ENCODE data around the gene ZNF70. TPM values are rescaled to one million over a fixed set of nuclear protein-coding genes. Genes with fewer than 3 reads are reported as not detected.
"Not testable (repeated sequence)": the region's sequence is repeated elsewhere in the genome, so short reads cannot be mapped to it uniquely, and the experiment has no call there.

The ZNF70 gene
- total RNA-seq, 2 experiments from 2014 or later: 2.9 to 3.0 TPM

DNA sequence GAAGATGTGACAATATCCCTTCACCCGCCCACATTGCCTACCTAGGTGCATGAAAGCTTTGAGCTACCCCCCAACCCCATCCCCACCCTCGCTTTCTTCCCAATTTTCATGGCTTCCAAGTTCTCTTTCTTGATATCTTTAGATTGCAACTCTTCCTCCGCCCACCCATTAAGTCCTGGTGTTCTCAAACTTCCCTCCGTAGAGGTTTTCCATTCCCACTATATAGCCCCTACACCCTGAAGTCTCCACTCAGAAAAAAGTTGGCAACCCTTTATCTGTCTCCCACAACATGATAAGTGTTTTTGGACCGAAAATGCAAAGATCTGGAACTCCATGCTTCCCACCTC, 572 bp downstream of the ZNF70 start:
- H3K27me3 Mint-ChIP-seq: no peaks in the 10 kb centered on the region
- DNase-seq (no peak), ATAC-seq (no peak)
- H3K4me1 Mint-ChIP-seq: peaks cover 21% of the 10 kb centered on the region
- peaks cover 4% of the 10 kb centered on the region for H3K36me3 Mint-ChIP-seq
- CTCF ChIA-PET: interaction anchor here (0.8 to 2.0 kb wide), 4 partner anchors 10 to 36 kb away, joined by 3 to 7 read pairs (median 6); no protein-coding TSS in a partner anchor
- no peaks in the 10 kb centered on the region for H3K9me3 Mint-ChIP-seq (ENCODE audit: low read depth)
- peak overlapping the region; percentile 73 for H3K27ac Mint-ChIP-seq
- peak overlapping the region; percentile 77 for H3K4me3 Mint-ChIP-seq

- H3K27ac Mint-ChIP-seq: no peak overlapping the region
- ATAC-seq: no peak
Measured at GRCh38 chr22:23749841-23750301, 1.0 kb downstream of the ZNF70 start.

GRCh38 chr22:23745791-23746190, 5.1 kb downstream of the ZNF70 start:
- H3K9me3 Mint-ChIP-seq (ENCODE audit: low read depth): peaks cover 3% of the 10 kb centered on the region
- peaks cover 24% of the 10 kb centered on the region for H3K36me3 Mint-ChIP-seq
- DNase-seq (no peak), ATAC-seq (no peak)
- CTCF ChIA-PET: interaction anchor here (0.7 to 1.3 kb wide), 2 partner anchors 32 to 111 kb away, joined by 3 to 4 read pairs; partner anchors contain the start of gene SLC2A11
- H3K4me3 Mint-ChIP-seq: no peak overlapping the region
- H3K27ac Mint-ChIP-seq: no peak overlapping the region
- H3K27me3 Mint-ChIP-seq: no peaks in the 10 kb centered on the region
- H3K4me1 Mint-ChIP-seq: peaks cover 15% of the 10 kb centered on the region

More at GRCh38 chr22:23749841-23750301, 1.0 kb downstream of the ZNF70 start:
- peaks cover 3% of the 10 kb centered on the region for H3K9me3 Mint-ChIP-seq (ENCODE audit: low read depth)
- peaks cover 9% of the 10 kb centered on the region for H3K36me3 Mint-ChIP-seq
- H3K27me3 Mint-ChIP-seq: no peaks in the 10 kb centered on the region
- H3K4me3 Mint-ChIP-seq: peak overlapping the region; percentile 77
- DNase-seq: no peak
- H3K4me1 Mint-ChIP-seq: peaks cover 21% of the 10 kb centered on the region
- CTCF ChIA-PET: interaction anchor here (0.6 to 2.0 kb wide), 5 partner anchors 12 to 738 kb away, joined by 3 to 7 read pairs (median 4); partner anchors contain the start of gene CHCHD10

DNA sequence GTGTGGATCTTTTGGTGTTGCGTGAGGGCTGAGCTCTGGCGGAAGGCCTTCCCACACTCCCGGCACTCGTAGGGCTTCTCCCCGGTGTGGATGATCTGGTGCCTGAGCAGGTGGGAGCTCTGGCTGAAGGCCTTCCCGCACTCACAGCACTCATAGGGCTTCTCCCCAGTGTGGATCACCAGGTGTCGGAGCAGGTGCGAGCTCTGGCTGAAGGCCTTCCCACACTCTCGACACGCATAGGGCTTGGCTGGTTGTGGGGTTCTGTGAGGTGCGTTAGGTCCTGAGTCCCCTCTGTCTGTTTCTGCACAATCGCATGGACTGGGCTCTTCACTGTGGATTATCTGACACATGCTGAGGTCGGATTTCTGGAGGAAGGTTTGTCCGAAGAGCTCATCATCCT, 6.4 kb downstream of the ZNF70 start:
- Mint-ChIP-seq H3K9me3 (ENCODE audit: low read depth) (peaks cover 3% of the 10 kb centered on the region), H3K4me1 (peaks cover 3% of the 10 kb centered on the region), H3K27ac (no peak overlapping the region), H3K36me3 (peaks cover 24% of the 10 kb centered on the region), H3K27me3 (no peaks in the 10 kb centered on the region), H3K4me3 (no peak overlapping the region)
- CTCF ChIA-PET: interaction anchor here (0.7 to 1.0 kb wide), 3 partner anchors 9 to 17 kb away, joined by 3 to 6 read pairs (median 4); no protein-coding TSS in a partner anchor
- no peak for ATAC-seq
- no peak for DNase-seq

- CTCF ChIA-PET: interaction anchor here (0.7 to 1.2 kb wide), 4 partner anchors 8 to 23 kb away, joined by 3 to 6 read pairs (median 4); no protein-coding TSS in a partner anchor
- peaks cover 24% of the 10 kb centered on the region for H3K36me3 Mint-ChIP-seq
- peaks cover 3% of the 10 kb centered on the region for H3K4me1 Mint-ChIP-seq
- H3K9me3 Mint-ChIP-seq (ENCODE audit: low read depth): peaks cover 3% of the 10 kb centered on the region
- no peaks in the 10 kb centered on the region for H3K27me3 Mint-ChIP-seq
- no peak for ATAC-seq
- no peak overlapping the region for H3K4me3 Mint-ChIP-seq
- H3K27ac Mint-ChIP-seq: no peak overlapping the region
- DNase-seq: no peak
Measured at GRCh38 chr22:23744001-23744400, 6.9 kb downstream of the ZNF70 start.

DNA sequence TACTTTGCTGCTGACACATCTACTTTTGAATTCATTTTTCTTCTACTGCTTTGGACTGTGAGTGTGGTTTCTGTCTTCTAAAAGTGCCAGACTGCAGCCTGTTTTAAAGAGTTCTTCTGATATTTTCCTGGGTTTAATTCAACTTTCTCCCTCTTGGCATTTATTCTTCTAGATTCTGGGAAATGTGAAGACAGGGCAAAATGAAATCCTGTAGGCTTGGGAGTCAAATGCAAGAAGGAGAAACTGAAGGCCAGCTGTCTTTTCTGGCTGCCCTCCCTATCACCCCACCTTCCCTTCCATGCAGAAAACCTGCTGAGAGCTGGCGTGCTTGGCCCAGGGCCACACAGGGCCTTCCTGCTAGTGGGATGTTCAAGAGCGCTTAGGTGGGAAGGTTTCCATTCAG, 7.6 kb downstream of the ZNF70 start:
- H3K4me3 Mint-ChIP-seq: no peak overlapping the region
- H3K27me3 Mint-ChIP-seq: no peaks in the 10 kb centered on the region
- no peak for DNase-seq
- peaks cover 4% of the 10 kb centered on the region for H3K4me1 Mint-ChIP-seq
- ATAC-seq: no peak
- H3K27ac Mint-ChIP-seq: no peak overlapping the region
- peaks cover 3% of the 10 kb centered on the region for H3K9me3 Mint-ChIP-seq (ENCODE audit: low read depth)
- CTCF ChIA-PET: interaction anchor here (1.0 to 1.2 kb wide), 2 partner anchors 16 to 24 kb away, joined by 3 read pairs; no protein-coding TSS in a partner anchor
- H3K36me3 Mint-ChIP-seq: peaks cover 24% of the 10 kb centered on the region

DNA sequence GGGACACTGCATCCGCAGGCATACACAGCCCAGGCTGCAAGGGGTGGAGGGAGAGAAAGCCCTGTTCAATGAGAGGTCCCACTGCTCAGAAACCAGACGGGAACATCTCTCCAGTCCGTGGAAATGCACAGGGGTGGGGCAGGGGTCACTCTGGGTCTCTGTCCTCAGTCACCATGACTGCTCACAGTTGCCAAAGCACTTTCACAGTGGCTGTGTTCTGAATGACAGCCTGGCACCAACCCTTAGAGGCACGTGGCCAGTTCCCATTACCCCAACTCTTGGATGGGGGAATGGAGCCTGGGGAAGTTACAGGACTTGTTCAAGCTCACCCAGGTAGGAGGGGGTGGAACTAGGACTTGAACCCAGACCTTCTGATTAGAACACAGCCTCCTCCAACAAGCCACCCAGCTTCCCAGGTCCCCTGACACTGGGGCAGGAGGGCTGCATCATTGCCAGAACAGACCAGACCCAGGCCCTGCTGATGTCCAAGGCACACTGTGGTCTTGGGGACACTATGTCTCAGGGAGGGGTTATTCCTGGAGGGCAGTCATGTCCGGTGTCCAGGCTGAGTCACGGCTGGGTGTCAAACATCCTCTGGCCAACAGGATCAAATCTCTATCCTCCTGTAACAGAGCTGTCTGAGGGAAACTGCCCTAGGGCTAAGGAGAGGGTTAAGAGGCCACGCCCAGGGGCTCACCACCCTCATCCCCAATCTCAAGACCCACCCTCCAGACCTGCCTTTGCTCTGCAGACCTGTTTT, 8.2 kb downstream of the ZNF70 start:
- peaks cover 24% of the 10 kb centered on the region for H3K36me3 Mint-ChIP-seq
- no peak for DNase-seq
- CTCF ChIA-PET: interaction anchor here (1.2 kb wide), 1 partner anchor 24 kb away, joined by 3 read pairs; no protein-coding TSS in a partner anchor
- no peaks in the 10 kb centered on the region for H3K27me3 Mint-ChIP-seq
- no peak for ATAC-seq
- H3K9me3 Mint-ChIP-seq (ENCODE audit: low read depth): peaks cover 3% of the 10 kb centered on the region
- H3K27ac Mint-ChIP-seq: no peak overlapping the region
- H3K4me1 Mint-ChIP-seq: peaks cover 4% of the 10 kb centered on the region
- no peak overlapping the region for H3K4me3 Mint-ChIP-seq

- no peak for ATAC-seq
- H3K36me3 Mint-ChIP-seq: no peaks in the 10 kb centered on the region
- peaks cover 1% of the 10 kb centered on the region for H3K4me1 Mint-ChIP-seq
- H3K9me3 Mint-ChIP-seq (ENCODE audit: low read depth): no peaks in the 10 kb centered on the region
- no peak overlapping the region for H3K4me3 Mint-ChIP-seq
- CTCF ChIA-PET: interaction anchor here (1.5 to 1.9 kb wide), 2 partner anchors 12 to 37 kb away, joined by 4 to 7 read pairs; partner anchors contain the start of gene ZNF70
- no peaks in the 10 kb centered on the region for H3K27me3 Mint-ChIP-seq
- no peak overlapping the region for H3K27ac Mint-ChIP-seq
- no peak for DNase-seq
Measured at GRCh38 chr22:23737696-23738095, 13.2 kb downstream of the ZNF70 start.

DNA sequence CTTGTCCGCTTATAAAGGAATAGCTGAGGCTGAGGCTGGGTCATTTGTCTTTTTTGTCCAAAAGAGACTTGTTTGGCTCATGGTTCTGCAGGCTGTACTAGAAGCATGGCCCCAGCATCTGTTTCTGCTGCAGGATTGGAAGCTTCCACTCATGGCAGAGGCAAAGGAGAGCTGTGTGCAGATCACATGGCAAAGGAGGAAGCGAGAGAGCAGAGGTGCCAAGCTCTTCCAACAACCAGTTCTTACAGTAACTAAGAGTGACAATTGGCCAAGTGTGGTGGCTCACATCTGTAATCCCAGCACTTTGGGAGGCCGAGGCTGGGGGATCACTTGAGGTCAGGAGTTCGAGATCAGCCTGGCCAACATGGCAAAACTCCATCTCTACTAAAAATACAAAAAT, 22.8 kb downstream of the ZNF70 start:
- H3K4me1 Mint-ChIP-seq; CTCF ChIA-PET; H3K36me3 Mint-ChIP-seq; H3K9me3 Mint-ChIP-seq (ENCODE audit: low read depth); H3K4me3 Mint-ChIP-seq; ATAC-seq; DNase-seq; H3K27ac Mint-ChIP-seq: not testable (repeated sequence)
- H3K27me3 Mint-ChIP-seq: peaks cover 12% of the 10 kb centered on the region

DNA sequence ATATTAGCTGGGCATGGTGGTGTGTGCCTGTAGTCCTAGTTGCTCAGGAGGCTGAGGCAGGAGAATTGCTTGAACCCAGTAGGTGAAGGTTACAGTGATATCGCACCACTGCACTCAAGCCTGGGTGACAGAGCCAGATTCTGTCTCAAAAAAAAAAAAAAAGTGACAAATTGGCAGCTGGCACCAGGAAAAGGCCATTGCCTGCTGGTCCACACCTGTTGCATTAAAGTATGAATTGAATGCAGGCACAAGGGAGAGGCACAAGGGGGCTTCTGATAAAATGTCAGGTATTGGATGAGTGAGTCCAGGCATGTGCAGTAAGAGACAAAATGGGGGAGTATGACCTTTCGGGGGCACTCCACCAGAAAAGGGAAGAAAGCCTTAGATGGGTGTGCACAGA, 28.2 kb downstream of the ZNF70 start:
- Mint-ChIP-seq H3K9me3 (ENCODE audit: low read depth) (no peaks in the 10 kb centered on the region), H3K4me3 (no peak overlapping the region), H3K27me3 (peaks cover 8% of the 10 kb centered on the region), H3K4me1 (no peaks in the 10 kb centered on the region), H3K27ac (no peak overlapping the region), H3K36me3 (no peaks in the 10 kb centered on the region)
- CTCF ChIA-PET: interaction anchor here (0.7 kb wide), 1 partner anchor 112 kb away, joined by 3 read pairs; no protein-coding TSS in a partner anchor
- DNase-seq: no peak
- ATAC-seq: no peak

- Mint-ChIP-seq H3K27ac (no peak overlapping the region), H3K4me1 (peaks cover 4% of the 10 kb centered on the region), H3K36me3 (no peaks in the 10 kb centered on the region), H3K4me3 (no peak overlapping the region), H3K9me3 (ENCODE audit: low read depth) (no peaks in the 10 kb centered on the region), H3K27me3 (peaks cover 8% of the 10 kb centered on the region)
- DNase-seq: no peak
- CTCF ChIA-PET: interaction anchor here (0.9 kb wide), 1 partner anchor 26 kb away, joined by 3 read pairs; no protein-coding TSS in a partner anchor
- no peak for ATAC-seq
Measured at GRCh38 chr22:23722160-23722559, 28.8 kb downstream of the ZNF70 start.

DNA sequence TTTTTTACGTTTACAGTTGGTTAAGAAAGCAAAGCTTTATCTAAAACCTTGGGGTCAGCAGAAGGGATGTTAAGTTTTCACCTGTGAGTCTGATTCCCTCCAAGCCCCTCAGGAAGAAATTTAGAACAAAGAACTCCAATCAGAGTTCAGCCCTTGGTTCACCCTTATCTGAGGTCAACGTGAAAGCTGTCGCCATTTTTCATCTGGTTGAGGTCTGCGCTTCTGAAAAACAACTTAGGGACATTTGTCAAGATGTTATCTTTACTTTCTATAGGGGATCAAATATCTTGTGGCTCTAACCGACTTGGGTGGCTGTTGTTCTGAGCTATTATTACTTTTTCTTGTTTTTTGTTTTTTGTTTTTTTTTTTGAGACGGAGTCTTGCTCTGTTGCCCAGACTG, 30.1 kb downstream of the ZNF70 start:
- CTCF ChIA-PET: no interaction called here
- ATAC-seq (no peak), DNase-seq (no peak)
- Mint-ChIP-seq H3K27ac (no peak overlapping the region), H3K4me3 (no peak overlapping the region), H3K9me3 (ENCODE audit: low read depth) (no peaks in the 10 kb centered on the region), H3K36me3 (no peaks in the 10 kb centered on the region), H3K4me1 (peaks cover 9% of the 10 kb centered on the region), H3K27me3 (peaks cover 8% of the 10 kb centered on the region)

DNA sequence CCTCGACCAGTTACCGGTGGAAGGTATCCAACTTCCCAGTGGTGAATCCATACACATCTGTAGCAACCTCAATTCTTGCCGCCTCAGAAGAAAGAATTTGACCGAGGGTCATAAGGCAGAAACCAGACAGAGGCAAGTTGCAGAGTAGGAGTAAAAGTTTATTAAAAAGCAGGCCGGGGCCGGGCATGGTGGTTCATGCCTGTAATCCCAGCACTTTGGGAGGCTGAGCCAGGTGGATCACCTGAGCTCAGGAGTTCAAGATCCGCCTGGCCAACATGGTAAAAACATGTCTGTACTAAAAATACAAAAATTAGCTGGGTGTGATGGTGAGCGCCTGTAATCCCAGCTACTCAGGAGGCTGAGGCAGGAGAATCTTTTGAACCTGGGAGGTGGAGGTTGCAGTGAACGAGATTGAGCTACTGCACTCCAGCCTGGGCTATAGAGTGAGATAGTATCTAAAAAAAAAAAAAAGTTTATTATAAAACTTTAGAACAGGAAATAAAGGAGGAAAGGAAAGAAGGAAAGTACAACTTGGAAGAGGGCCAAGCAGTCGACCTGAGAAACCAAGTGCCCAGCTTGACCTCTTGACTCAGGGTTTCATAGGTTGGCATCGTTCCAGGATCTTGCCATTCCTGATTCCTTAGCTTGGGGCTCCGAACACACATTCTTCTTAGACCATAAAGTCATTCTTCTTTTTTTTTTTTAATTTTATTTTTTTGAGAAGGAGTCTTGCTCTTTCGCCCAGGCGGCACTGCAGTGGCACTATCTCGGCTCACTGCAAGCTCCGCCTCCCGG, 32.3 kb downstream of the ZNF70 start:
- no peak overlapping the region for H3K4me3 Mint-ChIP-seq
- peaks cover 25% of the 10 kb centered on the region for H3K4me1 Mint-ChIP-seq
- H3K36me3 Mint-ChIP-seq: peaks cover 9% of the 10 kb centered on the region
- no peaks in the 10 kb centered on the region for H3K9me3 Mint-ChIP-seq (ENCODE audit: low read depth)
- CTCF ChIA-PET: interaction anchor here (0.8 to 1.2 kb wide), 3 partner anchors 24 to 91 kb away, joined by 3 read pairs; no protein-coding TSS in a partner anchor
- H3K27ac Mint-ChIP-seq: no peak overlapping the region
- DNase-seq (no peak), ATAC-seq (no peak)
- peaks cover 3% of the 10 kb centered on the region for H3K27me3 Mint-ChIP-seq
